Fibroblast of lung (primary cell): ENCODE results near the gene ZNF148. TPM values are rescaled to one million over a fixed set of nuclear protein-coding genes. Genes with fewer than 3 reads are reported as not detected.

Experiments
- DNase-seq, 2 donors: peaks; one replicate each; pipeline versions ENCODE4 v3.0.0 to v3.0.0-alpha.2; 2010; ENCODE audit warnings: low read depth in 2 of 2
- H2AFZ ChIP-seq: 2 replicates; pipeline ENCODE4 v1.5.1; 2012; ENCODE audit warnings: low read length, control low read depth, inconsistent platforms
- H3K27ac ChIP-seq: 2 replicates; pipeline ENCODE4 v1.5.1; 2011; ENCODE audit warnings: low read length, control low read depth; ENCODE audit not compliant: insufficient read depth
- H3K27me3 ChIP-seq: 2 replicates; pipeline ENCODE4 v1.5.1; 2011; ENCODE audit warnings: mild to moderate bottlenecking, low read length; ENCODE audit not compliant: control insufficient read depth, insufficient read depth
- H3K36me3 ChIP-seq: 2 replicates; pipeline ENCODE4 v1.5.1; 2011; ENCODE audit warnings: low read length; ENCODE audit not compliant: control insufficient read depth, insufficient read depth
- H3K4me1 ChIP-seq: 2 replicates; pipeline ENCODE4 v1.5.1; 2011; ENCODE audit warnings: low read length; ENCODE audit not compliant: control insufficient read depth, insufficient read depth; ENCODE audit errors: extremely low read depth
- H3K4me2 ChIP-seq: 2 replicates; pipeline ENCODE4 v1.5.1; 2011; ENCODE audit warnings: low read length, control low read depth; ENCODE audit not compliant: insufficient read depth; ENCODE audit errors: extremely low read depth
- H3K4me3 ChIP-seq, 4 experiments: fragments of 200-600 bp in 1 of 4; sonication (generic) in 1 of 4; replicated peaks in 1 of 4; 2 replicates each; pipeline ENCODE4 v1.5.1; 2011 to 2016; ENCODE audit warnings: low read length in 4 of 4, low read depth in 3 of 4, mild to moderate bottlenecking in 3 of 4, control low read depth in 2 of 4, inconsistent platforms in 1 of 4, mixed read lengths in 1 of 4; ENCODE audit not compliant: insufficient read depth in 1 of 4; ENCODE audit errors: control extremely low read depth in 1 of 4
- H3K79me2 ChIP-seq: 2 replicates; pipeline ENCODE4 v1.5.1; 2012; ENCODE audit warnings: mild to moderate bottlenecking, low read length, inconsistent platforms; ENCODE audit not compliant: control insufficient read depth, insufficient read depth
- H3K9ac ChIP-seq: 2 replicates; pipeline ENCODE4 v1.5.1; 2011; ENCODE audit warnings: mild to moderate bottlenecking, low read length, control low read depth; ENCODE audit not compliant: insufficient read depth
- H3K9me3 ChIP-seq: 2 replicates; pipeline ENCODE4 v1.5.1; 2012; ENCODE audit warnings: low read depth, low read length; ENCODE audit not compliant: control insufficient read depth, insufficient read depth
- H4K20me1 ChIP-seq: 2 replicates; pipeline ENCODE4 v1.5.1; 2011; ENCODE audit warnings: low read length; ENCODE audit not compliant: control insufficient read depth, insufficient read depth; ENCODE audit errors: extremely low read depth
- CTCF ChIP-seq, 2 donors: IDR thresholded peaks in 1 of 2; conservative IDR thresholded peaks in 1 of 2; 1 replicate in 1 of 2; 2 replicates in 1 of 2; pipeline ENCODE4 v1.5.1; 2011 to 2012; ENCODE audit warnings: low read length in 2 of 2, control low read depth in 1 of 2, inconsistent platforms in 1 of 2, low read depth in 1 of 2, mild to moderate bottlenecking in 1 of 2
- EZH2 ChIP-seq: IDR thresholded peaks from 2 replicates; pipeline ENCODE4 v1.5.1; 2012; ENCODE audit warnings: low read length, control low read depth, mild to moderate bottlenecking; ENCODE audit errors: missing control alignments
- polyA plus RNA-seq, 2 donors: library from polyadenylated mRNA; depleted of rRNA in 1 of 2; stranded (reverse) in 1 of 2; unstranded in 1 of 2; fragments of >200 nt; gene quantifications; 2 replicates each; pipeline ENCODE4 v1.2.1, GENCODE V29; 2011 to 2012; ENCODE audit warnings: missing spikeins in 1 of 2
- total RNA-seq: library from RNA; depleted of rRNA; stranded (reverse); fragments of >200 nt; gene quantifications from 2 replicates; pipeline ENCODE4 v1.2.1, GENCODE V29; 2014

ZNF148 gene
- total and polyA plus RNA-seq, 2 donors (not counting 1 experiment from before 2014, with no cell fraction given), result 37.7 to 41.3 TPM

DNA sequence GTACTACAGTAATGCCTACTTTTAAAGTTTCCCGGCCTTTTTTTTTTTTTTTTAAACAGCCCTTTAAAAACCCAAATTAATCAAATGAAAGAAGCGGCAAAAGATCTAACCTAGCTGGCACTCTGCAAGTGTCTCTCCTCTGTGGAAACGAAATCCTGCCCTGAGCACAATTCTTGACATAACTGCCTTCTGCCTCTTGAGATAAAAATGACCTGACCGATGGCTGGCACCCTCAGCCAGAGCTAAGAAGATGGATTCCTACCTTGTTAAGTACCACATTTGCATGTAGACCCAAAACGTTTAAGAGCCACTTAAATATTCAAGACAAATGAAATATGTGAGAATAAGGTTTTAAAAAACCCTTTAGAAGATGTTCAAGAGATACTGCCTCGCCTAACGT, 146.0 kb downstream of the ZNF148 start:
- DNase-seq, result no peak
- TF ChIP-seq CTCF (conservative IDR thresholded peaks at IDR 0.05 in 1 of 2, IDR thresholded peaks at IDR 0.05 in 1 of 2; ENCODE audit: low read depth in 1 of 2, low read length in 2 of 2) (no peak), EZH2 (no peak)
- H4K20me1 ChIP-seq, result no peaks in the 10 kb centered on the region
- H3K4me3 ChIP-seq, result no peak overlapping the region
- H3K27ac ChIP-seq, result no peak overlapping the region
- H3K79me2 ChIP-seq, result no peaks in the 10 kb centered on the region
- H3K27me3 ChIP-seq, result no peaks in the 10 kb centered on the region
- no peaks in the 10 kb centered on the region for H3K9me3 ChIP-seq
- H3K4me2 ChIP-seq, result no peak overlapping the region
- H3K4me1 ChIP-seq, result peaks cover 2% of the 10 kb centered on the region
- no peak overlapping the region for H3K9ac ChIP-seq
- H2AFZ ChIP-seq, result no peak overlapping the region
- H3K36me3 ChIP-seq, result peaks cover 5% of the 10 kb centered on the region

GRCh38 chr3:125221831-125222230, 153.3 kb downstream of the ZNF148 start:
- no peaks in the 10 kb centered on the region for H3K9me3 ChIP-seq
- no peak overlapping the region for H3K27ac ChIP-seq
- H3K36me3 ChIP-seq, result no peaks in the 10 kb centered on the region
- no peaks in the 10 kb centered on the region for H4K20me1 ChIP-seq
- no peaks in the 10 kb centered on the region for H3K79me2 ChIP-seq
- TF ChIP-seq CTCF (conservative IDR thresholded peaks at IDR 0.05 in 1 of 2, IDR thresholded peaks at IDR 0.05 in 1 of 2; ENCODE audit: low read depth in 1 of 2, low read length in 2 of 2), result no peak
- TF ChIP-seq EZH2, result no peak
- H3K4me1 ChIP-seq, result no peaks in the 10 kb centered on the region
- no peaks in the 10 kb centered on the region for H3K27me3 ChIP-seq
- no peak for DNase-seq
- no peak overlapping the region for H3K4me3 ChIP-seq
- H2AFZ ChIP-seq, result no peak overlapping the region
- H3K9ac ChIP-seq, result no peak overlapping the region
- no peak overlapping the region for H3K4me2 ChIP-seq

DNA sequence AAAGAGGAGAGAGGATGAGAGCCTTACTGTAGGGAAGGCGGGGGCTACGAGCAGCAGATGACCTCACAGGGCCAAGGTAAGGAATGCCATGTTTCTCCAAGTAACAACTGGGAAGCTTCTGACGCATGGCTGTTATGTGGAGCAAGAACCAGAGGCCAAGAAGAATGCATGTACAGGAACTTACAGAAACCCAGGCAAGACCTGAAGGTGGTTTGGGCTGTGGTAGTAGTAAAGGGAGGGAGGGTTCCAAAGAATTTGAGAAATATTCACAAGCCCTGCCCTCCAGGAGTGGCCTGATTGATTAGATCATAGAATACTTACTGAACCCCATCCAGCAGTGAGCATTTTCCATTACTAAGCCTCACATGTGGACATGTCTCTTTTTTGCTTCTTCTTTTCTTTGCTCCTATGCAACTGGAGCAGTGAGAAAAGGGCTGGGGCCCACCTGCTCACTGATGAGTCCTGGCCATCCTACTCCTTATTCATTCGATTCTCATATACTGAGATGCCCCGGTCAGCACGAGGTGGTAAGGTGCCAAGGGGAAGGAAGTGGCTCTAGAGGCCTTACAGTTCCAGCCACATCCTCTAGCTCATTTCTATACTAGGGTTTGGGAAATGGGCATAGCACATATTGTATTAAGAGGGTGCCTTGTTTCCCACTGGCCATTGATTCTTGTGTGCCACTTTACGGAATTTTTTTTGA, 154.2 kb downstream of the ZNF148 start:
- Histone ChIP-seq H3K9me3 (no peaks in the 10 kb centered on the region), H3K79me2 (no peaks in the 10 kb centered on the region), H2AFZ (no peak overlapping the region), H3K9ac (no peak overlapping the region), H3K27ac (no peak overlapping the region), H3K4me2 (no peak overlapping the region), H3K36me3 (no peaks in the 10 kb centered on the region), H3K27me3 (no peaks in the 10 kb centered on the region), H3K4me3 (no peak overlapping the region), H3K4me1 (no peaks in the 10 kb centered on the region), H4K20me1 (no peaks in the 10 kb centered on the region)
- peak in 1 of 2 donors; percentile 41 for DNase-seq
- TF ChIP-seq CTCF (conservative IDR thresholded peaks at IDR 0.05 in 1 of 2, IDR thresholded peaks at IDR 0.05 in 1 of 2; ENCODE audit: low read depth in 1 of 2, low read length in 2 of 2) (no peak), EZH2 (no peak)
